ENCODE measurements around the gene CTDSP2.

- TF ChIP-seq, protein P1, sequence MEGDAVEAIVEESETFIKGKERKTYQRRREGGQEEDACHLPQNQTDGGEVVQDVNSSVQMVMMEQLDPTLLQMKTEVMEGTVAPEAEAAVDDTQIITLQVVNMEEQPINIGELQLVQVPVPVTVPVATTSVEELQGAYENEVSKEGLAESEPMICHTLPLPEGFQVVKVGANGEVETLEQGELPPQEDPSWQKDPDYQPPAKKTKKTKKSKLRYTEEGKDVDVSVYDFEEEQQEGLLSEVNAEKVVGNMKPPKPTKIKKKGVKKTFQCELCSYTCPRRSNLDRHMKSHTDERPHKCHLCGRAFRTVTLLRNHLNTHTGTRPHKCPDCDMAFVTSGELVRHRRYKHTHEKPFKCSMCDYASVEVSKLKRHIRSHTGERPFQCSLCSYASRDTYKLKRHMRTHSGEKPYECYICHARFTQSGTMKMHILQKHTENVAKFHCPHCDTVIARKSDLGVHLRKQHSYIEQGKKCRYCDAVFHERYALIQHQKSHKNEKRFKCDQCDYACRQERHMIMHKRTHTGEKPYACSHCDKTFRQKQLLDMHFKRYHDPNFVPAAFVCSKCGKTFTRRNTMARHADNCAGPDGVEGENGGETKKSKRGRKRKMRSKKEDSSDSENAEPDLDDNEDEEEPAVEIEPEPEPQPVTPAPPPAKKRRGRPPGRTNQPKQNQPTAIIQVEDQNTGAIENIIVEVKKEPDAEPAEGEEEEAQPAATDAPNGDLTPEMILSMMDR (IDR thresholded peaks at IDR 0.05; ENCODE audit: control extremely low read depth in 1 of 3, insufficient read depth in 1 of 3, low read depth in 1 of 3, low read length in 3 of 3), result no peak
- TF ChIP-seq FOSL1 (IDR thresholded peaks at IDR 0.05; ENCODE audit: insufficient read depth, low read depth, low read length), result no peak
- no peak for TF ChIP-seq CHD1 (IDR thresholded peaks at IDR 0.05; ENCODE audit: low read depth, low read length)
- TF ChIP-seq POLR2A (IDR thresholded peaks at IDR 0.05; ENCODE audit: control extremely low read depth in 1 of 2, low read depth in 2 of 2, low read length in 2 of 2), result no peak
- TF ChIP-seq POLR2AphosphoS5 (IDR thresholded peaks at IDR 0.05; ENCODE audit: low read depth, low read length), result no peak
These were observed 29.4 kb upstream of the CTDSP2 start for GRCh38 chr12:57875753-57876547.

All from H1 (cell line).